ENCODE measurements around the gene MIPEP.

Gene MIPEP

GRCh38 chr13:23754506-23754905 is 134.7 kb downstream of the MIPEP start:
- no peak for DNase-seq (ENCODE audit: extremely low read depth, low read depth)
- no peak for TF ChIP-seq CTCF (IDR thresholded peaks at IDR 0.05; ENCODE audit: low read depth, low read length)

GRCh38 chr13:23753458-23753857 is 135.7 kb downstream of the MIPEP start:
- TF ChIP-seq CTCF (IDR thresholded peaks at IDR 0.05; ENCODE audit: low read depth, low read length), result no peak
- DNase-seq (ENCODE audit: extremely low read depth, low read depth), result no peak

- no peak for DNase-seq (ENCODE audit: extremely low read depth, low read depth)
- TF ChIP-seq CTCF (IDR thresholded peaks at IDR 0.05; ENCODE audit: low read depth, low read length), result no peak
These were observed 136.8 kb downstream of the MIPEP start for GRCh38 chr13:23752111-23753001.

- no peak for DNase-seq (ENCODE audit: extremely low read depth, low read depth)
- TF ChIP-seq CTCF (IDR thresholded peaks at IDR 0.05; ENCODE audit: low read depth, low read length), result no peak
These were observed 138.0 kb downstream of the MIPEP start for GRCh38 chr13:23751195-23751594.

- DNase-seq (ENCODE audit: extremely low read depth, low read depth), result no peak
- TF ChIP-seq CTCF (IDR thresholded peaks at IDR 0.05; ENCODE audit: low read depth, low read length), result no peak
These were observed 138.6 kb downstream of the MIPEP start for GRCh38 chr13:23750383-23751121.

GRCh38 chr13:23749288-23749873 is 139.8 kb downstream of the MIPEP start:
- DNase-seq (ENCODE audit: extremely low read depth, low read depth), result no peak
- no peak for TF ChIP-seq CTCF (IDR thresholded peaks at IDR 0.05; ENCODE audit: low read depth, low read length)
